ENCODE data around the gene AQP9.

DNA sequence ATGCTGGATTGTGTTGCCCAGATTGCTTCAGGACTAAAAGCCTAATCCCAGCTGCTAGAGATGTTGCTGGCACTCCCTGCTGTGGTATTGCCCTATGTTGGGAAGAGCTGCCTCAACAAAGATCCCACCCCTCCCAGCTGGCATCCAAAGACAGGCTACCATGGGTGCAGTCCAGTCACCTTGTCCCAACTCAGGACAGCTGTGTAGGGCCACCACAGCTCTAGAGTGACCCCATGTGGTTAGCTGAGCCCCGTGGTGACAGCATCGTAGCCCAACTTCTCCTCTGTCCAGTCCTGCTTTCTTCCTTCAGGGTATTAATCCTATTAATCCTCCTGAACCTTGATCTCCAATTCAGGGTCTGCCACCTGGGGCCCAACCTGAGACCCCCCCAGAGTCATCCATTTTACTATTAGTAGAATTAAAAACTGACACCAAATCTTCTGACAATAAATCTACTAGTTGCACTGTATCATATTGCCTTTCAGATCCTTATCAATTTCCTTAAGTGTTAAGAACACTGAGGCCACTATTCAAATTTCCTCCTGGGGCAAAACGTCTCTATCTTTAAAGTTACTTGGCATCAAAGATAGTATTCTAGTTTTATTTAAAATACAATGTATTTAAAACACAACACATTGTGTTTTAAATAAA lies 83.5 kb downstream of the AQP9 start:
- TF ChIP-seq, protein P1, sequence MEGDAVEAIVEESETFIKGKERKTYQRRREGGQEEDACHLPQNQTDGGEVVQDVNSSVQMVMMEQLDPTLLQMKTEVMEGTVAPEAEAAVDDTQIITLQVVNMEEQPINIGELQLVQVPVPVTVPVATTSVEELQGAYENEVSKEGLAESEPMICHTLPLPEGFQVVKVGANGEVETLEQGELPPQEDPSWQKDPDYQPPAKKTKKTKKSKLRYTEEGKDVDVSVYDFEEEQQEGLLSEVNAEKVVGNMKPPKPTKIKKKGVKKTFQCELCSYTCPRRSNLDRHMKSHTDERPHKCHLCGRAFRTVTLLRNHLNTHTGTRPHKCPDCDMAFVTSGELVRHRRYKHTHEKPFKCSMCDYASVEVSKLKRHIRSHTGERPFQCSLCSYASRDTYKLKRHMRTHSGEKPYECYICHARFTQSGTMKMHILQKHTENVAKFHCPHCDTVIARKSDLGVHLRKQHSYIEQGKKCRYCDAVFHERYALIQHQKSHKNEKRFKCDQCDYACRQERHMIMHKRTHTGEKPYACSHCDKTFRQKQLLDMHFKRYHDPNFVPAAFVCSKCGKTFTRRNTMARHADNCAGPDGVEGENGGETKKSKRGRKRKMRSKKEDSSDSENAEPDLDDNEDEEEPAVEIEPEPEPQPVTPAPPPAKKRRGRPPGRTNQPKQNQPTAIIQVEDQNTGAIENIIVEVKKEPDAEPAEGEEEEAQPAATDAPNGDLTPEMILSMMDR (IDR thresholded peaks at IDR 0.05; ENCODE audit: low read length): peak; percentile 65
- TF ChIP-seq EZH2 (IDR thresholded peaks at IDR 0.05; ENCODE audit: borderline replicate concordance, low read length): no peak

Measured in OCI-LY1 (cell line).